ENCODE measurements around the gene PRKCH.

The PRKCH gene

GRCh38 chr14:61495809-61496208, 174.4 kb downstream of the PRKCH start:
- Histone ChIP-seq H3K9me3 (ENCODE audit: low read depth, low read length) (no peaks in the 10 kb centered on the region), H3K36me3 (ENCODE audit: insufficient read depth, low read length) (no peaks in the 10 kb centered on the region)

GRCh38 chr14:61498303-61498702, 176.9 kb downstream of the PRKCH start:
- H3K9me3 ChIP-seq (ENCODE audit: low read depth, low read length) = no peaks in the 10 kb centered on the region
- H3K36me3 ChIP-seq (ENCODE audit: insufficient read depth, low read length) = no peaks in the 10 kb centered on the region
- TF ChIP-seq FOXP2 (optimal IDR thresholded peaks at IDR 0.05; ENCODE audit: control extremely low read depth, extremely low read length, insufficient read depth) = no peak
- no peak for TF ChIP-seq POLR2AphosphoS5 (IDR thresholded peaks at IDR 0.05; ENCODE audit: borderline replicate concordance, low read depth, low read length)
- no peak for TF ChIP-seq EZH2 (IDR thresholded peaks at IDR 0.05)
- no peak overlapping the region for H3K27ac ChIP-seq
- DNase-seq (ENCODE audit: low read depth, low spot score) = no peak
- H3K9ac ChIP-seq (ENCODE audit: insufficient read length) = no peak overlapping the region
- no peak overlapping the region for H3K4me3 ChIP-seq

More at GRCh38 chr14:61495809-61496208, 174.4 kb downstream of the PRKCH start:
- no peak overlapping the region for H3K9ac ChIP-seq (ENCODE audit: insufficient read length)
- no peak overlapping the region for H3K27ac ChIP-seq
- H3K4me3 ChIP-seq = no peak overlapping the region
- no peak for TF ChIP-seq FOXP2 (optimal IDR thresholded peaks at IDR 0.05; ENCODE audit: control extremely low read depth, extremely low read length, insufficient read depth)
- TF ChIP-seq EZH2 (IDR thresholded peaks at IDR 0.05) = no peak
- TF ChIP-seq POLR2AphosphoS5 (IDR thresholded peaks at IDR 0.05; ENCODE audit: borderline replicate concordance, low read depth, low read length) = no peak
- DNase-seq (ENCODE audit: low read depth, low spot score) = no peak

GRCh38 chr14:61498811-61499210, 177.4 kb downstream of the PRKCH start:
- H3K27ac ChIP-seq = no peak overlapping the region
- no peak overlapping the region for H3K9ac ChIP-seq (ENCODE audit: insufficient read length)
- H3K4me3 ChIP-seq = no peak overlapping the region
- no peak for DNase-seq (ENCODE audit: low read depth, low spot score)
- H3K36me3 ChIP-seq (ENCODE audit: insufficient read depth, low read length) = no peaks in the 10 kb centered on the region
- H3K9me3 ChIP-seq (ENCODE audit: low read depth, low read length) = no peaks in the 10 kb centered on the region
- TF ChIP-seq EZH2 (IDR thresholded peaks at IDR 0.05) (no peak), FOXP2 (optimal IDR thresholded peaks at IDR 0.05; ENCODE audit: control extremely low read depth, extremely low read length, insufficient read depth) (no peak), POLR2AphosphoS5 (IDR thresholded peaks at IDR 0.05; ENCODE audit: borderline replicate concordance, low read depth, low read length) (no peak)

GRCh38 chr14:61499991-61500390, 178.6 kb downstream of the PRKCH start:
- no peak overlapping the region for H3K27ac ChIP-seq
- H3K4me3 ChIP-seq = no peak overlapping the region
- no peak for DNase-seq (ENCODE audit: low read depth, low spot score)
- H3K9me3 ChIP-seq (ENCODE audit: low read depth, low read length) = no peaks in the 10 kb centered on the region
- H3K9ac ChIP-seq (ENCODE audit: insufficient read length) = no peak overlapping the region
- no peak for TF ChIP-seq POLR2AphosphoS5 (IDR thresholded peaks at IDR 0.05; ENCODE audit: borderline replicate concordance, low read depth, low read length)
- no peak for TF ChIP-seq EZH2 (IDR thresholded peaks at IDR 0.05)
- TF ChIP-seq FOXP2 (optimal IDR thresholded peaks at IDR 0.05; ENCODE audit: control extremely low read depth, extremely low read length, insufficient read depth) = no peak
- H3K36me3 ChIP-seq (ENCODE audit: insufficient read depth, low read length) = no peaks in the 10 kb centered on the region

DNA sequence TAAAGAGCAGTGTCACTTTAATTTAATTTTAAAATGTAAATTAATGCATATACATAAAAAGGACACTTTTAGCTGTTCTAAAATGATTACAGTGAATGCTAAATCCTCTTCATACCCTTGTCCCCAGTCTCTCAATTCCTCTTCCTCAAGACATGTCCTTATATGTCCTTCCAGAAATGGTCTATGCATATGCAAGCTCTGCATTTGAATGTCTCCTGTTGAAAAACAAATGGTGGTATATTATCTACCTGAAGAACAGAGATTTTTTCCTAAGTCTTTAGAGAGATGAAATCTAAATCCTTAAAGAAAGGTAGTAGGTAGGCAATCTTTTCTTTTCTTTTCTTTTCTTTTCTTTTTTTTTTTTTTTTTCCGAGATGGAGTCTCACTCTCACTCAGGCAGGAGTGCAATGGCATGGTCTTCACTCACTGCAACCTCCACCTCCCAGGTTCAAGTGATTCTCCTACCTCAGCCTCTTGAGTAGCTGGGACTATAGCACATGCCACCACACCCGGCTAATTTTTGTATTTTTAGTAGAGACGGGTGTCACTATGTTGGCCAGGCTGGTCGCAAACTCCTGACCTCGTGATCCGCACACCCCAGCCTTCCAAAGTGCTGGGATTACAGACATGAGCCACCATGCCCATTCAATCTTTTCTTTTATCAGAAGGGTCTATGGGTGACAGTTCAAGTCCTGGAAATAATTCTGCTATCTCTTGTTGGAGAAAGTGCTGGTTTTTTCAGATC, 180.5 kb downstream of the PRKCH start:
- no peak for DNase-seq (ENCODE audit: low read depth, low spot score)
- TF ChIP-seq POLR2AphosphoS5 (IDR thresholded peaks at IDR 0.05; ENCODE audit: borderline replicate concordance, low read depth, low read length) (no peak), EZH2 (IDR thresholded peaks at IDR 0.05) (no peak), FOXP2 (optimal IDR thresholded peaks at IDR 0.05; ENCODE audit: control extremely low read depth, extremely low read length, insufficient read depth) (no peak)
- Histone ChIP-seq H3K4me3 (no peak overlapping the region), H3K9ac (ENCODE audit: insufficient read length) (no peak overlapping the region), H3K36me3 (ENCODE audit: insufficient read depth, low read length) (no peaks in the 10 kb centered on the region), H3K27ac (no peak overlapping the region), H3K9me3 (ENCODE audit: low read depth, low read length) (no peaks in the 10 kb centered on the region)

GRCh38 chr14:61502459-61503093, 181.2 kb downstream of the PRKCH start:
- Histone ChIP-seq H3K27ac (no peak overlapping the region), H3K36me3 (ENCODE audit: insufficient read depth, low read length) (no peaks in the 10 kb centered on the region), H3K4me3 (no peak overlapping the region), H3K9ac (ENCODE audit: insufficient read length) (no peak overlapping the region), H3K9me3 (ENCODE audit: low read depth, low read length) (no peaks in the 10 kb centered on the region)
- no peak for DNase-seq (ENCODE audit: low read depth, low spot score)
- TF ChIP-seq FOXP2 (optimal IDR thresholded peaks at IDR 0.05; ENCODE audit: control extremely low read depth, extremely low read length, insufficient read depth) = no peak
- TF ChIP-seq POLR2AphosphoS5 (IDR thresholded peaks at IDR 0.05; ENCODE audit: borderline replicate concordance, low read depth, low read length) = no peak
- no peak for TF ChIP-seq EZH2 (IDR thresholded peaks at IDR 0.05)

GRCh38 chr14:61503167-61503801, 181.9 kb downstream of the PRKCH start:
- Histone ChIP-seq H3K9ac (ENCODE audit: insufficient read length) (no peak overlapping the region), H3K27ac (no peak overlapping the region)
- DNase-seq (ENCODE audit: low read depth, low spot score) = no peak

DNA sequence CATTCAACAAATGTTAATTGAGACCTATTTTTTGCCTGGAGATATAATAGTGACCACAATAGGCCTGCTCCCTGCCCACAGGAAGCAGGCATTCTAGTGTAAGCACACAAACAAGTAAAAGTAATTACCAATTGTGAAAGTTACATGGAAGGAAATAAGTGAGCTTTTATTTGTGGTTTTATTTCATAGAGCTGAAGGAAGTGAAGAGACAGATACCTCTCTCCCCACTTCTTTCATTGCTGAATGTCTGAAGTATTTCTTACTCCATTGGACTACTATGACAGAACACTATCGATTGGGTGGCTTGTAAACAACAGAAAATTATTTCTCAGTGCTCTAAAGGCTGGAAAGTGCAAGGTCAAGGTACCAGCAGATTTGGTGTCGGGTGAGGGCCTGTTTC, 183.5 kb downstream of the PRKCH start:
- H3K27ac ChIP-seq = no peak overlapping the region
- DNase-seq (ENCODE audit: low read depth, low spot score) = no peak
- TF ChIP-seq POLR2AphosphoS5 (IDR thresholded peaks at IDR 0.05; ENCODE audit: borderline replicate concordance, low read depth, low read length) (no peak), EZH2 (IDR thresholded peaks at IDR 0.05) (no peak), FOXP2 (optimal IDR thresholded peaks at IDR 0.05; ENCODE audit: control extremely low read depth, extremely low read length, insufficient read depth) (no peak)

More at GRCh38 chr14:61503167-61503801, 181.9 kb downstream of the PRKCH start:
- TF ChIP-seq POLR2AphosphoS5 (IDR thresholded peaks at IDR 0.05; ENCODE audit: borderline replicate concordance, low read depth, low read length) = no peak
- TF ChIP-seq EZH2 (IDR thresholded peaks at IDR 0.05) = no peak
- TF ChIP-seq FOXP2 (optimal IDR thresholded peaks at IDR 0.05; ENCODE audit: control extremely low read depth, extremely low read length, insufficient read depth) = no peak
- Histone ChIP-seq H3K9me3 (ENCODE audit: low read depth, low read length) (no peaks in the 10 kb centered on the region), H3K36me3 (ENCODE audit: insufficient read depth, low read length) (no peaks in the 10 kb centered on the region), H3K4me3 (no peak overlapping the region)

More for the DNA sequence above, 183.5 kb downstream of the PRKCH start:
- no peak overlapping the region for H3K9ac ChIP-seq (ENCODE audit: insufficient read length)
- H3K36me3 ChIP-seq (ENCODE audit: insufficient read depth, low read length) = no peaks in the 10 kb centered on the region
- H3K4me3 ChIP-seq = no peak overlapping the region
- H3K9me3 ChIP-seq (ENCODE audit: low read depth, low read length) = no peaks in the 10 kb centered on the region

Data from SK-N-MC (cell line).